ENCODE measurements around the gene CAMK2B. TPM values are rescaled to one million over a fixed set of nuclear protein-coding genes. Genes with fewer than 3 reads are reported as not detected.

The CAMK2B gene
- total RNA-seq, 1 experiment from 2014 or later = not detected

GRCh38 chr7:44275957-44276570 is 49.3 kb downstream of the CAMK2B start:
- no peak for TF ChIP-seq CTCF (IDR thresholded peaks at IDR 0.05; ENCODE audit: unreplicated experiment)
- CTCF ChIA-PET = no interaction called here
- Mint-ChIP-seq H3K27ac (ENCODE audit: unreplicated experiment) (no peak overlapping the region), H3K36me3 (ENCODE audit: insufficient read depth, unreplicated experiment) (no peaks in the 10 kb centered on the region), H3K9me3 (ENCODE audit: low read depth, unreplicated experiment) (no peaks in the 10 kb centered on the region), H3K4me3 (ENCODE audit: low read depth, unreplicated experiment) (no peak overlapping the region), H3K27me3 (ENCODE audit: unreplicated experiment) (peaks cover 86% of the 10 kb centered on the region), H3K4me1 (ENCODE audit: low read depth, unreplicated experiment) (no peaks in the 10 kb centered on the region)
- intact Hi-C loops (cut with micrococcal nuclease; ENCODE audit: unreplicated experiment) = no loop called here
- DNase-seq = no peak
- no TSS peak for BruUV-seq (replicated peaks)

- intact Hi-C loops (cut with micrococcal nuclease; ENCODE audit: unreplicated experiment) = no loop called here
- H3K4me3 Mint-ChIP-seq (ENCODE audit: low read depth, unreplicated experiment) = no peak overlapping the region
- BruUV-seq (replicated peaks) = no TSS peak
- peaks cover 81% of the 10 kb centered on the region for H3K27me3 Mint-ChIP-seq (ENCODE audit: unreplicated experiment)
- TF ChIP-seq CTCF (IDR thresholded peaks at IDR 0.05; ENCODE audit: unreplicated experiment) = no peak
- no peaks in the 10 kb centered on the region for H3K9me3 Mint-ChIP-seq (ENCODE audit: low read depth, unreplicated experiment)
- no peaks in the 10 kb centered on the region for H3K4me1 Mint-ChIP-seq (ENCODE audit: low read depth, unreplicated experiment)
- no peak for DNase-seq
- no peaks in the 10 kb centered on the region for H3K36me3 Mint-ChIP-seq (ENCODE audit: insufficient read depth, unreplicated experiment)
- CTCF ChIA-PET = no interaction called here
- H3K27ac Mint-ChIP-seq (ENCODE audit: unreplicated experiment) = no peak overlapping the region
Measured at GRCh38 chr7:44275146-44275545, 50.2 kb downstream of the CAMK2B start.

- Mint-ChIP-seq H3K9me3 (ENCODE audit: low read depth, unreplicated experiment) (no peaks in the 10 kb centered on the region), H3K27ac (ENCODE audit: unreplicated experiment) (no peak overlapping the region), H3K27me3 (ENCODE audit: unreplicated experiment) (peaks cover 75% of the 10 kb centered on the region), H3K4me3 (ENCODE audit: low read depth, unreplicated experiment) (no peak overlapping the region), H3K36me3 (ENCODE audit: insufficient read depth, unreplicated experiment) (no peaks in the 10 kb centered on the region), H3K4me1 (ENCODE audit: low read depth, unreplicated experiment) (no peaks in the 10 kb centered on the region)
- no peak for TF ChIP-seq CTCF (IDR thresholded peaks at IDR 0.05; ENCODE audit: unreplicated experiment)
- BruUV-seq (replicated peaks) = no TSS peak
- intact Hi-C loops (cut with micrococcal nuclease; ENCODE audit: unreplicated experiment) = no loop called here
- no peak for DNase-seq
- CTCF ChIA-PET = interaction anchor here (1.0 kb wide), 1 partner anchor 8 kb away, joined by 3 read pairs; no protein-coding TSS in a partner anchor
Measured at GRCh38 chr7:44274623-44274975, 50.8 kb downstream of the CAMK2B start.

GRCh38 chr7:44273681-44274622 is 51.4 kb downstream of the CAMK2B start:
- no peak for DNase-seq
- CTCF ChIA-PET = interaction anchor here (1.0 kb wide), 1 partner anchor 8 kb away, joined by 3 read pairs; no protein-coding TSS in a partner anchor
- no peak for TF ChIP-seq CTCF (IDR thresholded peaks at IDR 0.05; ENCODE audit: unreplicated experiment)
- Mint-ChIP-seq H3K9me3 (ENCODE audit: low read depth, unreplicated experiment) (no peaks in the 10 kb centered on the region), H3K27ac (ENCODE audit: unreplicated experiment) (no peak overlapping the region), H3K27me3 (ENCODE audit: unreplicated experiment) (peaks cover 75% of the 10 kb centered on the region), H3K4me3 (ENCODE audit: low read depth, unreplicated experiment) (no peak overlapping the region), H3K36me3 (ENCODE audit: insufficient read depth, unreplicated experiment) (no peaks in the 10 kb centered on the region), H3K4me1 (ENCODE audit: low read depth, unreplicated experiment) (no peaks in the 10 kb centered on the region)
- no TSS peak for BruUV-seq (replicated peaks)
- intact Hi-C loops (cut with micrococcal nuclease; ENCODE audit: unreplicated experiment) = no loop called here

All from Calu3 (cell line).